ENCODE measurements around the gene INTS1.

DNA sequence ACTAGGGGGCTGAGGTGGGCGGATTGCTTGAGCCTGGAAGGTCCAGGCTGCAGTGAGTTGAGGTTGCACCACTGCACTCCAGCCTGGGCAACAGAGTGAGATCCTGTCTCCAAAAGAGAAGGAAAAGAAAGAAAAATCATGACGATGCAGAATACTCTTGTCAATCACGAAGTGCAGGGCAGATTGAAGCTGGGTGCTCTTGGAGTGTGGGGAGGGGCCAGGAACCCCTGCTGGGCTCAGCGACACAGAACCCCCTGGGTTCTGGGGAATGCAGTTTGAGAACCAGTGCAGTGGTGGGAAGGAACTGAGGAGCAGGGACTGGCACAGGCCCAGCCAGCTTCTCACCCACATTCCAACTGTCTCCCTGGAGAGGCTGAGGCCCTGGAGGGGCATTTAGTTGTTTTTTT, 10.8 kb upstream of the INTS1 start:
- TF ChIP-seq, protein P1, sequence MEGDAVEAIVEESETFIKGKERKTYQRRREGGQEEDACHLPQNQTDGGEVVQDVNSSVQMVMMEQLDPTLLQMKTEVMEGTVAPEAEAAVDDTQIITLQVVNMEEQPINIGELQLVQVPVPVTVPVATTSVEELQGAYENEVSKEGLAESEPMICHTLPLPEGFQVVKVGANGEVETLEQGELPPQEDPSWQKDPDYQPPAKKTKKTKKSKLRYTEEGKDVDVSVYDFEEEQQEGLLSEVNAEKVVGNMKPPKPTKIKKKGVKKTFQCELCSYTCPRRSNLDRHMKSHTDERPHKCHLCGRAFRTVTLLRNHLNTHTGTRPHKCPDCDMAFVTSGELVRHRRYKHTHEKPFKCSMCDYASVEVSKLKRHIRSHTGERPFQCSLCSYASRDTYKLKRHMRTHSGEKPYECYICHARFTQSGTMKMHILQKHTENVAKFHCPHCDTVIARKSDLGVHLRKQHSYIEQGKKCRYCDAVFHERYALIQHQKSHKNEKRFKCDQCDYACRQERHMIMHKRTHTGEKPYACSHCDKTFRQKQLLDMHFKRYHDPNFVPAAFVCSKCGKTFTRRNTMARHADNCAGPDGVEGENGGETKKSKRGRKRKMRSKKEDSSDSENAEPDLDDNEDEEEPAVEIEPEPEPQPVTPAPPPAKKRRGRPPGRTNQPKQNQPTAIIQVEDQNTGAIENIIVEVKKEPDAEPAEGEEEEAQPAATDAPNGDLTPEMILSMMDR (conservative IDR thresholded peaks at IDR 0.05), result no peak
- no peak for TF ChIP-seq ZFX (IDR thresholded peaks at IDR 0.05)

Measured in C4-2B (cell line).